ENCODE measurements around the gene ANKRD11. TPM values are rescaled to one million over a fixed set of nuclear protein-coding genes. Genes with fewer than 3 reads are reported as not detected.
"Not testable (repeated sequence)": the region's sequence is repeated elsewhere in the genome, so short reads cannot be mapped to it uniquely, and the experiment has no call there.

Gene ANKRD11
- total RNA-seq, 1 experiment from 2014 or later: 242 TPM

GRCh38 chr16:89257281-89257731, 233.1 kb downstream of the ANKRD11 start:
- peak overlapping the region; percentile 72 for H3K27ac Mint-ChIP-seq (ENCODE audit: unreplicated experiment)
- CTCF ChIA-PET: no interaction called here
- no TSS peak for BruUV-seq (replicated peaks)
- peak; percentile 8 for TF ChIP-seq CTCF (IDR thresholded peaks at IDR 0.05; ENCODE audit: unreplicated experiment)
- H3K27me3 Mint-ChIP-seq (ENCODE audit: unreplicated experiment): peaks cover 27% of the 10 kb centered on the region
- H3K36me3 Mint-ChIP-seq (ENCODE audit: insufficient read depth, unreplicated experiment): peaks cover 26% of the 10 kb centered on the region
- peak overlapping the region; percentile 66 for H3K4me3 Mint-ChIP-seq (ENCODE audit: low read depth, unreplicated experiment)
- DNase-seq: no peak
- intact Hi-C loops (cut with micrococcal nuclease; ENCODE audit: unreplicated experiment): no loop called here
- H3K4me1 Mint-ChIP-seq (ENCODE audit: low read depth, unreplicated experiment): peaks cover 20% of the 10 kb centered on the region
- H3K9me3 Mint-ChIP-seq (ENCODE audit: low read depth, unreplicated experiment): no peaks in the 10 kb centered on the region

GRCh38 chr16:89256651-89257254, 233.6 kb downstream of the ANKRD11 start:
- peaks cover 21% of the 10 kb centered on the region for H3K36me3 Mint-ChIP-seq (ENCODE audit: insufficient read depth, unreplicated experiment)
- H3K9me3 Mint-ChIP-seq (ENCODE audit: low read depth, unreplicated experiment): no peaks in the 10 kb centered on the region
- H3K27ac Mint-ChIP-seq (ENCODE audit: unreplicated experiment): peak overlapping the region; percentile 72
- TF ChIP-seq CTCF (IDR thresholded peaks at IDR 0.05; ENCODE audit: unreplicated experiment): no peak
- H3K4me3 Mint-ChIP-seq (ENCODE audit: low read depth, unreplicated experiment): peak overlapping the region; percentile 66
- CTCF ChIA-PET: no interaction called here
- BruUV-seq (replicated peaks): no TSS peak
- intact Hi-C loops (cut with micrococcal nuclease; ENCODE audit: unreplicated experiment): no loop called here
- peak; percentile 71 for DNase-seq
- peaks cover 27% of the 10 kb centered on the region for H3K27me3 Mint-ChIP-seq (ENCODE audit: unreplicated experiment)
- peaks cover 20% of the 10 kb centered on the region for H3K4me1 Mint-ChIP-seq (ENCODE audit: low read depth, unreplicated experiment)

GRCh38 chr16:89253548-89254287, 236.6 kb downstream of the ANKRD11 start:
- peaks cover 20% of the 10 kb centered on the region for H3K4me1 Mint-ChIP-seq (ENCODE audit: low read depth, unreplicated experiment)
- peaks cover 27% of the 10 kb centered on the region for H3K27me3 Mint-ChIP-seq (ENCODE audit: unreplicated experiment)
- no peak overlapping the region for H3K4me3 Mint-ChIP-seq (ENCODE audit: low read depth, unreplicated experiment)
- no TSS peak for BruUV-seq (replicated peaks)
- peaks cover 32% of the 10 kb centered on the region for H3K36me3 Mint-ChIP-seq (ENCODE audit: insufficient read depth, unreplicated experiment)
- no peak for TF ChIP-seq CTCF (IDR thresholded peaks at IDR 0.05; ENCODE audit: unreplicated experiment)
- no peak for DNase-seq
- H3K27ac Mint-ChIP-seq (ENCODE audit: unreplicated experiment): no peak overlapping the region
- intact Hi-C loops (cut with micrococcal nuclease; ENCODE audit: unreplicated experiment): no loop called here
- H3K9me3 Mint-ChIP-seq (ENCODE audit: low read depth, unreplicated experiment): peaks cover 8% of the 10 kb centered on the region
- CTCF ChIA-PET: interaction anchor here (0.6 to 0.7 kb wide), 2 partner anchors 342 to 608 kb away, joined by 3 read pairs; no protein-coding TSS in a partner anchor

- no TSS peak for BruUV-seq (replicated peaks)
- H3K27ac Mint-ChIP-seq (ENCODE audit: unreplicated experiment): no peak overlapping the region
Measured at GRCh38 chr16:89248196-89248982, 242.0 kb downstream of the ANKRD11 start.

GRCh38 chr16:89247734-89248075, 242.7 kb downstream of the ANKRD11 start:
- H3K9me3 Mint-ChIP-seq (ENCODE audit: low read depth, unreplicated experiment); intact Hi-C loops (cut with micrococcal nuclease; ENCODE audit: unreplicated experiment); DNase-seq; BruUV-seq (replicated peaks); H3K27ac Mint-ChIP-seq (ENCODE audit: unreplicated experiment); H3K4me1 Mint-ChIP-seq (ENCODE audit: low read depth, unreplicated experiment); CTCF ChIA-PET; H3K4me3 Mint-ChIP-seq (ENCODE audit: low read depth, unreplicated experiment): not testable (repeated sequence)
- Mint-ChIP-seq H3K27me3 (ENCODE audit: unreplicated experiment) (peaks cover 41% of the 10 kb centered on the region), H3K36me3 (ENCODE audit: insufficient read depth, unreplicated experiment) (peaks cover 39% of the 10 kb centered on the region)

More at GRCh38 chr16:89248196-89248982, 242.0 kb downstream of the ANKRD11 start:
- CTCF ChIA-PET: no interaction called here
- Mint-ChIP-seq H3K4me1 (ENCODE audit: low read depth, unreplicated experiment) (peaks cover 2% of the 10 kb centered on the region), H3K4me3 (ENCODE audit: low read depth, unreplicated experiment) (no peak overlapping the region), H3K27me3 (ENCODE audit: unreplicated experiment) (peaks cover 34% of the 10 kb centered on the region), H3K36me3 (ENCODE audit: insufficient read depth, unreplicated experiment) (peaks cover 33% of the 10 kb centered on the region), H3K9me3 (ENCODE audit: low read depth, unreplicated experiment) (peaks cover 8% of the 10 kb centered on the region)
- intact Hi-C loops (cut with micrococcal nuclease; ENCODE audit: unreplicated experiment): no loop called here
- DNase-seq: no peak
- TF ChIP-seq CTCF (IDR thresholded peaks at IDR 0.05; ENCODE audit: unreplicated experiment): no peak

Measured in Calu3 (cell line).